Type B pancreatic cell (in vitro differentiated cells): ENCODE data around the gene SSBP3. TPM values are rescaled to one million over a fixed set of nuclear protein-coding genes. Genes with fewer than 3 reads are reported as not detected.

ENCODE experiments used
- DNase-seq: peaks from one replicate; pipeline ENCODE4 v3.0.0; 2021; ENCODE audit warnings: mixed read lengths; ENCODE audit not compliant: unreplicated experiment; ENCODE audit errors: extremely low spot score
- H3K27ac Mint-ChIP-seq: 2 replicates; pipeline ENCODE4 v1.8.0; 2021; ENCODE audit warnings: mild to moderate bottlenecking, mixed read lengths
- H3K27me3 Mint-ChIP-seq: 2 replicates; pipeline ENCODE4 v1.8.0; 2021; ENCODE audit warnings: mixed read lengths
- H3K36me3 Mint-ChIP-seq: 2 replicates; pipeline ENCODE4 v1.8.0; 2021; ENCODE audit warnings: mixed read lengths
- H3K4me1 Mint-ChIP-seq: one replicate; pipeline ENCODE4 v1.8.0; 2021; ENCODE audit warnings: mixed read lengths; ENCODE audit not compliant: unreplicated experiment
- H3K4me3 Mint-ChIP-seq: 2 replicates; pipeline ENCODE4 v1.8.0; 2021; ENCODE audit warnings: mild to moderate bottlenecking, mixed read lengths
- H3K9me3 Mint-ChIP-seq: 2 replicates; pipeline ENCODE4 v1.8.0; 2021; ENCODE audit warnings: mixed read lengths
- total RNA-seq: library from RNA; stranded (reverse); gene quantifications from 2 replicates; pipeline ENCODE4 v1.2.1, GENCODE V29; 2021; ENCODE audit warnings: low replicate concordance
- TF ChIP-seq, protein P1 (sequence below): fragments of 200-600 bp; sonication (generic); conservative IDR thresholded peaks from 2 replicates; pipeline ENCODE4 v1.5.0; 2021; ENCODE audit warnings: antibody characterized with exemption, mild to moderate bottlenecking

The SSBP3 gene
- total RNA-seq, 1 donor from 2014 or later = 129 TPM

- H3K4me3 Mint-ChIP-seq = no peak overlapping the region
- no peaks in the 10 kb centered on the region for H3K9me3 Mint-ChIP-seq
- DNase-seq = no peak
- H3K27me3 Mint-ChIP-seq = no peaks in the 10 kb centered on the region
- peaks cover 24% of the 10 kb centered on the region for H3K36me3 Mint-ChIP-seq
- H3K4me1 Mint-ChIP-seq = peaks cover 31% of the 10 kb centered on the region
- TF ChIP-seq, protein P1, sequence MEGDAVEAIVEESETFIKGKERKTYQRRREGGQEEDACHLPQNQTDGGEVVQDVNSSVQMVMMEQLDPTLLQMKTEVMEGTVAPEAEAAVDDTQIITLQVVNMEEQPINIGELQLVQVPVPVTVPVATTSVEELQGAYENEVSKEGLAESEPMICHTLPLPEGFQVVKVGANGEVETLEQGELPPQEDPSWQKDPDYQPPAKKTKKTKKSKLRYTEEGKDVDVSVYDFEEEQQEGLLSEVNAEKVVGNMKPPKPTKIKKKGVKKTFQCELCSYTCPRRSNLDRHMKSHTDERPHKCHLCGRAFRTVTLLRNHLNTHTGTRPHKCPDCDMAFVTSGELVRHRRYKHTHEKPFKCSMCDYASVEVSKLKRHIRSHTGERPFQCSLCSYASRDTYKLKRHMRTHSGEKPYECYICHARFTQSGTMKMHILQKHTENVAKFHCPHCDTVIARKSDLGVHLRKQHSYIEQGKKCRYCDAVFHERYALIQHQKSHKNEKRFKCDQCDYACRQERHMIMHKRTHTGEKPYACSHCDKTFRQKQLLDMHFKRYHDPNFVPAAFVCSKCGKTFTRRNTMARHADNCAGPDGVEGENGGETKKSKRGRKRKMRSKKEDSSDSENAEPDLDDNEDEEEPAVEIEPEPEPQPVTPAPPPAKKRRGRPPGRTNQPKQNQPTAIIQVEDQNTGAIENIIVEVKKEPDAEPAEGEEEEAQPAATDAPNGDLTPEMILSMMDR = no peak
- H3K27ac Mint-ChIP-seq = no peak overlapping the region
Measured at GRCh38 chr1:54221113-54221834, 184.9 kb downstream of the SSBP3 start.

GRCh38 chr1:54220004-54220811 lies 186.0 kb downstream of the SSBP3 start:
- Mint-ChIP-seq H3K4me1 (peaks cover 25% of the 10 kb centered on the region), H3K4me3 (no peak overlapping the region), H3K27me3 (no peaks in the 10 kb centered on the region), H3K36me3 (peaks cover 20% of the 10 kb centered on the region), H3K27ac (peak overlapping the region; percentile 24), H3K9me3 (no peaks in the 10 kb centered on the region)
- TF ChIP-seq, protein P1 = no peak
- no peak for DNase-seq

DNA sequence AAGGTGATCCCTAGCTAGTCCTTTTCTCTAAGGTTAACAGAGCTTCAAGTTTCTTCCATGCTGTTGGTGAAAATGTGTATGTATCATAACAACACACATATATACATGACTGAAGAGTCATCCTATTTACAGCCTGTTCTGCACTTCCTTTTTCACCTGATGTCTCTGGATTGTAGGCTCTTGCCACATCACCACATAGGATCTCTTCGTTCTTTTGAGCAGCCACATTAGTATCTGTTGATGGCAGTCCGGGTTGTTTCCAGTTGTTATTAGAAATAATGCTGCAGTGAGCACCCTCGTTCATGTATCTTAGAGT lies 186.5 kb downstream of the SSBP3 start:
- Mint-ChIP-seq H3K9me3 (no peaks in the 10 kb centered on the region), H3K27ac (peak overlapping the region; percentile 24)
- TF ChIP-seq, protein P1 = no peak

GRCh38 chr1:54218883-54219687 lies 187.1 kb downstream of the SSBP3 start:
- TF ChIP-seq, protein P1 = no peak
- DNase-seq = no peak
- H3K27ac Mint-ChIP-seq = no peak overlapping the region

More for the DNA sequence above, 186.5 kb downstream of the SSBP3 start:
- Mint-ChIP-seq H3K4me3 (no peak overlapping the region), H3K27me3 (no peaks in the 10 kb centered on the region), H3K36me3 (peaks cover 20% of the 10 kb centered on the region), H3K4me1 (peaks cover 22% of the 10 kb centered on the region)
- DNase-seq = no peak

GRCh38 chr1:54215523-54215922 lies 190.7 kb downstream of the SSBP3 start:
- Mint-ChIP-seq H3K36me3 (peaks cover 30% of the 10 kb centered on the region), H3K4me1 (peaks cover 5% of the 10 kb centered on the region), H3K27me3 (no peaks in the 10 kb centered on the region), H3K9me3 (no peaks in the 10 kb centered on the region), H3K27ac (no peak overlapping the region), H3K4me3 (no peak overlapping the region)
- no peak for DNase-seq
- TF ChIP-seq, protein P1 = no peak

More at GRCh38 chr1:54218883-54219687, 187.1 kb downstream of the SSBP3 start:
- Mint-ChIP-seq H3K4me1 (peaks cover 16% of the 10 kb centered on the region), H3K4me3 (no peak overlapping the region), H3K9me3 (no peaks in the 10 kb centered on the region), H3K36me3 (peaks cover 21% of the 10 kb centered on the region), H3K27me3 (no peaks in the 10 kb centered on the region)
